NCI-H1436 treated with DMSO at 0.1 percent for 48 hours (cell line): ENCODE results near the gene ZBTB47.

Experiments used
- DNase-seq: peaks from one replicate; lab custom pipeline; 2025; lab: John Stamatoyannopoulos, UW

ZBTB47 gene

DNA sequence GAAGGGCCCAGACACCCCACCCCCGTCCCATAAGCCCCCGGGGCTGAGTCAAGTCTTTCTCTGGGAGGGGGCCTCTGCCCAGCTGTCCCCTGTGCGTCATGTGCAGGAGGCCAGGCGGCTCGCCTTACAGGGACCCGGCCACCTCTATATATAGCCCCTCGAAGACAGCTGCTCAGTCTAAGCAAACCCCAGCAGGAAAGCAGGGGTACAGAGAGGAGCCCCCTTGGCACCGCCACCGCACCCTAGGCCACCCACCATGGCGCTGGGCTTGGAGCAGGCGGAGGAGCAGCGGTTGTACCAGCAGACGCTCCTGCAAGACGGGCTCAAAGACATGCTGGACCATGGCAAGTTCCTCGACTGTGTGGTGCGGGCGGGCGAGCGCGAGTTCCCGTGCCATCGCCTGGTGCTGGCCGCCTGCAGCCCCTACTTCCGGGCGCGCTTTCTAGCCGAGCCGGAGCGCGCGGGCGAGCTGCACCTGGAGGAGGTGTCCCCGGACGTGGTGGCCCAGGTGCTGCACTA is 31.9 kb downstream of the ZBTB47 start, which contains the start of gene KLHL40:
TSS of gene KLHL40 (plus strand) at position 175 of the 519 bp plus-strand sequence. CDS start at position 257, 82 bp downstream.
- no peak for DNase-seq

DNA sequence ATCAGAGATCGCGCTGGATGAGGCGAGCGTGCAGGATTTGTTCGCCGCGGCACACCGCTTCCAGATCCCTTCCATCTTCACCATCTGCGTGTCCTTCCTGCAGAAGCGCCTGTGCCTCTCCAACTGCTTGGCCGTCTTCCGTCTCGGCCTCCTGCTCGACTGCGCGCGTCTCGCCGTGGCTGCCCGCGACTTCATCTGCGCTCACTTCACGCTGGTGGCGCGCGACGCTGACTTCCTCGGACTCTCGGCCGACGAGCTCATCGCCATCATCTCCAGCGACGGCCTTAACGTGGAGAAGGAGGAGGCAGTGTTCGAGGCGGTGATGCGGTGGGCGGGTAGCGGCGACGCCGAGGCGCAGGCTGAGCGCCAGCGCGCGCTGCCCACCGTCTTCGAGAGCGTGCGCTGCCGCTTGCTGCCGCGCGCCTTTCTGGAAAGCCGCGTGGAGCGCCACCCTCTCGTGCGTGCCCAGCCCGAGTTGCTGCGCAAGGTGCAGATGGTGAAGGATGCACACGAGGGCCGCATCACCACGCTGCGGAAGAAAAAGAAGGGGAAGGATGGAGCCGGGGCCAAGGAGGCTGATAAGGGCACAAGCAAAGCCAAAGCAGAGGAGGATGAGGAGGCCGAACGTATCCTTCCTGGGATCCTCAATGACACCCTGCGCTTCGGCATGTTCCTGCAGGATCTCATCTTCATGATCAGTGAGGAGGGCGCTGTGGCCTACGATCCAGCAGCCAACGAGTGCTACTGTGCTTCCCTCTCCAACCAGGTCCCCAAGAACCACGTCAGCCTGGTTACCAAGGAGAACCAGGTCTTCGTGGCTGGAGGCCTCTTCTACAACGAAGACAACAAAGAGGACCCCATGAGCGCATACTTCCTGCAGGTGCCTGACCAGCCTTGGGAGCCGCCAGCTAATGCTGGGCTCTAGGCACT is 32.7 kb downstream of the ZBTB47 start:
- DNase-seq, result no peak

DNA sequence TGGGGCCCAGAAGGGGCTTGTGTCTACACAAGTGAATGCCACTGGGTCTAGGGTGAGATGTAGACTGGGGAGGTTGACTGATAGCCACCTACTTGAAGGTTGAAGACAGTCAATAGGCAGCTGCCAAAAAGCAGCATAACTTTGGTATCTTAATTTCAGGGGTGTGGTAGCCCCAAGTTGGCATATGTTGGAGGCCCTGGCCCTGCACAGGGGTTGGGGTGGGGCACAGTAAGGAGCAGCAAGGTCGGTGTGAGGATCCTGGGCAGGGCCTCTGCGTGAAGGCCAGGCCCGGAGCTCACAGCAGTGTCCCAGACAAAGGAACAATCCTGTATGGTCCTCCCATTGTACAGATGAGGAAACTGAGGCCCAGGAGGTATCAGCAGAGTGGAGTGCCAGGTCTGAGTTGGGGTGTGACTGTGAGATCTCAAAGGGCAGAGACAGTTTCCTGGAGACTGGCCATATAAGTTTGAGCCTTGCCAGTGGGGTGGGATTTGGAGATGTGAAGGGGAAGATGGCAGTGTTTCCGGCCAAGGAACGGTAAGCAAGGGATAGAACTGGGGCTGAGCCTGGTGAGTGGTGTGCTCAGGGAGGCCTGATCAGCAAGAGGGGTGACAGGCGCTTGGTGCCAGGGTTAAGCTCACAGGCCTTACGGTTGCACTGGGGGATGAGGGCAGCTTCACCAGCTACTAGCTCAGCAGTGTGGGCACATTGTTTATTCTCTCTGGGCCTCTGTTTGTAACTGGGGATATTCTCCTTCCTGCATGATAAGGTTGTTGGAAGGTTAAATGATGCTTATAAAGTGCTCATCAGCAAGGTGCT is 33.5 kb downstream of the ZBTB47 start:
- DNase-seq, result no peak

DNA sequence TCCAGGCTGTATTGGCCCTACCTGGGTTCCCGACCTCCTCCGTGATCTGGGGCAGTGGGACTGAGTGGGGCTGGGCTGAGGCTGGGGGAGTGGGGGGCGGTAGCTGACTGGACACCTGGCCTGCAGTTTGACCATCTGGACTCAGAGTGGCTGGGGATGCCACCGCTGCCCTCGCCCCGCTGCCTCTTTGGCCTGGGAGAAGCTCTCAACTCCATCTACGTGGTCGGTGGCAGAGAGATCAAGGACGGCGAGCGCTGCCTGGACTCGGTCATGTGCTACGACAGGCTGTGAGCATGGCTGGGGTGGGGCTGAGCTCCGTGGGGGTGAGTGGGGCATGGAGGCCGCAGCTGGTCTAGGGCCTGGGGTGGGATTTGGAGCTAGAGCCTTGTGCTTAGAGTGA is 34.5 kb downstream of the ZBTB47 start:
- no peak for DNase-seq

DNA sequence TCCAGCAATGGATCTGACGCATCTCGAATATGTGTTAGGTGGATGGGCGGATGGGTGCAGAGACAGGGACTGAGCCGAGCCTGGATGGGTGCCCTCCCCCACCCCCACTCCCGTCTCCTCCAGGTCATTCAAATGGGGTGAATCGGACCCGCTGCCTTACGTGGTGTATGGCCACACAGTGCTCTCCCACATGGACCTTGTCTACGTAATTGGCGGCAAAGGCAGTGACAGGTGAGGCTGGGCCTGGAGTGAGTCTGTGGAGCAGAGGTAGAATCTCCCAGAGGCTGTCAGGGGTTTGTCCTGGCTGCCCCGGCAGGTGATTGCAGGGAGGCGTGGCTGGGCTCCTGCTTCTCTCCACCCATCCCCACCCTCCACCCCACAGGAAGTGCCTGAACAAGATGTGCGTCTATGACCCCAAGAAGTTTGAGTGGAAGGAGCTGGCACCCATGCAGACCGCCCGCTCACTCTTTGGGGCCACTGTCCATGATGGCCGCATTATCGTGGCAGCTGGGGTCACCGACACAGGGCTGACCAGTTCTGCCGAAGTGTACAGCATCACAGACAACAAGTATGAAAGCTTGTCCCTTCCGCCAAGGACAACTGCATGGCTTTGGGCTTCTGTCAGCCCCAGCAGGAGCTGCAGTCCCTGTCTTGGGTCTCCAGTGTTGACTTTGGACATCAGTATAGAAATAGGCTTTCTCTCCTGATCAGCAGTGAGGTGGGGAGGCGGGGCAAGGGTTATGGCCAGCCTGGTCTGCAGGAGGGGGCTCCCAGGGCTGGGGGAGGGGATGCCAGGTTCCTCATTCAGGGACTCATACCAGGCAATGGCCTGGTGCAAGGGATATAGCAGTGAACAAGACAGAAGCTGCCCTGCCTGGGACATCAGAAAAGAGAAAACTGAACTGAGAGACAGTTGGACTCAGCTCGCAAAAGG is 35.3 kb downstream of the ZBTB47 start:
- no peak for DNase-seq

DNA sequence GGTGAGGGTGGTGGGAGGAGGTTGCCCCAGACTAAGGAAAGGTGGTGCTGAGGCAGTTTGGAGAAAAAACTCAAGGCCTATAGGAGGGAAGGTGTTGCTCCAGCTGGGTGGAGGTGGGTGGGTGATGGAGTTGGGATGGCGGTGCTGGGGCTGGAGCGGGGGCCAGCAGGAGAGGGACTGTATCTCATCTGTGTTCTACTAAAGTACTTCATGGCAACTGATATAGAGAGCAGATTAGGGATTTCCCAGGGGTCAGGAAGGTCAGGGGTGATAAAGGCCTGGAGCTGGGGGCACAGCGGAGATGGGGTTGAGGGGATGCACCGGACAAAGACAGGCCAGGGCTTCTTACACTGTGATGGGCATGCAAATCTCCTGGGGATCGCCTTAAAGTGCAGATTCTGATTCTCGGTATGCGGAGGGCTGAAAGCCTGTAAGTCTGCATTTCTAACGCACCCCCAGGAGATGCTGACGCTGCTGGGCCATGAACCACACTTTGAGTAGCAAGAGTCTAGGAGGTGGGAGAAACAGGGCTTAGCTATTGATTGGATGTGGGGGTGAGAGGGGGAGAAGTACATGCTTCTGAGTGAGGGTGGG is 36.0 kb downstream of the ZBTB47 start:
- no peak for DNase-seq

DNA sequence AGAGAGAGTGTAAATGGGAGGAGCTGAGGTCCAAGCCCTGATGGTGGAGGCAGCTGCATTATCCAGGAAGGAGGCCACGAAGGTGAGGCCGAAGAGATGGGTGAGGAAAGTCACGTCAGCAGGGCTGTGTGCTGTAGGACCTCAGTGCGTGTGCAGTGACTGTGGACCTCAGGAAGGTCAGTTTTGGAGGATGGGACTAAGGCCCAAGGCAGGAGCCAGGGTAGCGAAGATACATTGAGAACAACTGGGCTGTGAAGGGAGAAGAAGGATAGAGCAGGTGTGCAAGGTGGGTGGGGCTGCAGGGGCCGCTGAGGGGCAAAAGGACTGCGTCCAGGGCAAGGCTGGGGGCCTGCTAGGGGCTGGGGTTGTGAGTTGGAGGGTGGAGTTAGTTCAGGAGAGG is 36.7 kb downstream of the ZBTB47 start:
- no peak for DNase-seq

DNA sequence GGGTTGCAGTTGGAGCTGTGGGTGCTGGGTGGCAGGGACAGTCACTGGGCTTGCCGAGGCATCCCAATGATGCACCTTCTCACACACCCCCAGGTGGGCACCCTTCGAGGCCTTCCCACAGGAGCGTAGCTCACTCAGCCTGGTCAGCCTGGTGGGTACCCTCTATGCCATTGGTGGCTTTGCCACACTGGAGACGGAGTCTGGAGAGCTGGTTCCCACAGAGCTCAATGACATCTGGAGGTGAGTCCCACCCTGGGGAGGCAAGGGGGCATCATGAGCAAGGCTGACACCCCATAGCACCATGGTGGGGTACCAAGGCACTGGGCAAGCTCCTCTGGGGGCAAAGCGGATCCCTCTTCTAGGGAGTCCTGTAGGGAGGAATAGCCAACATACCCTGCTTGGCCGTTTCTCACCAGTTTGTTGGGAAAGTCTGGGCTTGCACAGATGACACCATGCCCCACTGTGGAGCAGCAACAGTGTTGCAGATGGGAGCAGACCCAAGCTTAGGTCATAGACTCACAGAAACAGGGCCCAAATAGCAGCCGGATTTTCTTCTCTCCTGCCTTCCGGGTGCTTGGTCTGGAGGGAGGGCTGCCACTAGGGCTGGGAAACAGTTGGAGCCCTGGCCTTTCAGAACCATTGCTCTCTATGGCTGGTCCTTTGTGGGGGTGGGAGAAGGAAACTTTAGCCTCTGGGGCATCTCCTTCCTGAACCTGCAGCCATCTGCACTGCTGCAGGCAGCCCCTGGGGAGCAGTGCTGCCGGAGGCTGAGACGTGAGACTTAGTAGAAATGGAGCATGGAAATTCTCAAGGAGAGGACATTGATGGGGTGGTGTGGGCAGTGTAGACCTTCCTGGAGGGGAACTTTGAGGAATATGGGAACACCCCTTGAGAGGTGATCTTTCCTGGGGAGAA is 37.5 kb downstream of the ZBTB47 start:
- DNase-seq, result no peak

DNA sequence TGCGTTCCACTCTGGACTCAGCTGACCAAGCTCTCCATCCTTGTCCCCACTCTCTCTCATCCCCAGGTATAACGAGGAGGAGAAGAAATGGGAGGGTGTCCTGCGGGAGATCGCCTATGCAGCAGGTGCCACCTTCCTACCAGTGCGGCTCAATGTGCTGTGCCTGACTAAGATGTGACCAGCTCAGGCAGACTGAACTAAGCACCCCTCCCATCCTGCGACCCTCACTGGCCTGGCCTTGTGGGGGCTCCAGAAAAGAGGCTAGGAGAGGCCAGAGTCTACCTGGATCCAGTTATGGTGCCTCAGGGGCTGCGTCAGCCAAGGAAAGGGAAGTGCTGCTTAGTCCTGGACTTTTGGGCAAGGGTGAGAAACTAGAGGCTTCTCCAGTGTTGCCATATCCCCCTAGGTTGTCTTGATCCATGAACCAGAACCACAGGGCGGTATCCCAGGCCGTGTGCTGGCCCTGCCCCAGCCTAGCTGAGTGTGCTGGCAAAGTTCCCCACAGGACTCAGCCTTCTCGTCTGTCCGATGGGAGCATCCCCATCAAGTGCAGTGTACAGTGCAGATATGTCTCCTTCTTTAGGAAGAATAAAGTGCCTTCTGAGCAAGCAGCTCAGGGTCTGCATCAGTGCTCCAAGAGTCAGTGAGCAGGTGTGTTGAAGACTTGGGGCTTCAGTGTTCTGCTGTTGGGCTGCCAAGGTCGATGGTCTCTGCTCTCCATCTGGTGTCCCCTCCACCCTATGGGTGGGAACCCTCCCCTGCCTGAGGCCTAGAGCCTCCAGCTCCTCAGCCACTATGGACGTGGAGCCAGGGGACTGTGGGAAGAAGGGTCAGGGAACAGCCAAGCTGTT is 38.5 kb downstream of the ZBTB47 start:
- no peak for DNase-seq

DNA sequence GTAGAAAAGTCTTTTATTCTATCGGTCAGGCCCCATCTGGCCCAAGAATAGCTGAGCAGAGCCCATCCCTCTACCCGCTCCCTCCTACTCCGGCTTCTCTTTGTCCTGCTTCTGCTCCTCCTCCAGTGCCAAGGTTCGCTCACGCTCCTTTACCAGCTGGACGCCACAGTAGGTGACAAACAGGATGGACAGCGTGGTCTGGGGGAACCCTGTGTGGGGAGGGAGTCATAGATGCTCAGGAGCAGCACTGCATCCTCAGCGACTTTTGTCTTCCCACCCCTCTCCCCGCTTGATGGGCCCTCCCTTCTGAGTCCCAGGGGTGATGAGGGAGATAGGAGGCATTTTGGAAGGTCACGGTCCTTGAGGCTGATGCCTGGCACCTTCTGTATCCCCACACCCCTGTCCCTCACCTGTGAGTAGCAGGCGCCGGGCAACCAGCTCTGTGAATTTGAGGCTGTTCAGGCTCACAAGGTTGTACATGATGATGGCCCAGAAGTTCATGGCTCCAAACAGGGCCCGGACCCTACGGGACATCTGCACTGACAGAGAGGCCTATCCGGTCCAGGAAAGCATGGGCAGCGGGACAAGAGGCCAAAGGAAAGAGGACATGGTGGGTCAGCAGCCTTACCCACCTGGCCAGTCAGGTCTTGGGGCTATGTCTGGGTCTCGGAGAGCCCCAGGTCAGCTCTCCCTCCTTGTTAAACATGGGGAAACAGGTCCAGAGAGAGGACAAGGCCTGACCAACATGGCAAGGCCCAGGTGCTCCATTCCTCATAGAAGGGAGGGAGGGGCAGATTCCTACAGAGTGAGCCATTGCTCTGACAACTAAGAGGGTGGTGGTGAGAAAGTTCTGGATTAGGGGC is 39.4 kb downstream of the ZBTB47 start:
- no peak for DNase-seq

DNA sequence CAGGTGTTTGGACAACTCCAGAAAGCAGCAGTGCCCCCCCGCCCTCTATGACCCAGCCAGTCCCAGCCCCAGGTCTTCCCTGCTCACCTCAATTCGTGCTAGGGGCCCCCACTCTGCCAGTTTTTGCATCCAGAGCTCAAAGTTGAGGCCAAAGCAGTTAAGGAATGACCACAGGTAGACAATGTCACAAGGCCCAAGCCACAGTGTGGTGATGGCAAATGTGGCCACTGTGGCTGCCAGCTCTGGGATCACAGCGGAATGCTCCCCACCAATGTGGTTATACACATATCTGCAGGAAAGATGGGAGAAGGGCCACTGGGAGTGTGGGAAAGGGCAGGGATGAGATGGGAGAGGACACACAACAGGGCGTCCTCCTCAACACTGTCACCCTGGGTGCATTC is 40.0 kb downstream of the ZBTB47 start:
- no peak for DNase-seq

DNA sequence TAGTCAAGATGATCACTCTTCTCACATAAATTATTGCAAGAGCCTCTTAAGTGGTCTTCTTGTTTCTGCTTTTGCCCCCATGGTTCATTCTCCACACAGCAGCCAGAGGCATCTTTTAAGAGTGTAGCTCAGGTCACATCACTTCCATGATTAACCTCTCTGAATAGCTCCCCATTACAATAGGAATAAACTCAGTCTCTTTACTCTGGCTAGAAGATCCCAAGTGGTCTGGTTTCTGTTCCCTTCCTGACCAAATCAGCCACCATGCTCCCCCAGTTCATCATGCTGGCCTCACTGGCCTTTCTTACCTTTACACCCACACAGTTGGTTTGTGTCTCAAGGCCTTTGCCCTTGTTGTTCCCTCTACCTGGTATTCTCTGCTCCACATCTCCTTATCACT is 40.9 kb downstream of the ZBTB47 start:
- DNase-seq, result no peak

DNA sequence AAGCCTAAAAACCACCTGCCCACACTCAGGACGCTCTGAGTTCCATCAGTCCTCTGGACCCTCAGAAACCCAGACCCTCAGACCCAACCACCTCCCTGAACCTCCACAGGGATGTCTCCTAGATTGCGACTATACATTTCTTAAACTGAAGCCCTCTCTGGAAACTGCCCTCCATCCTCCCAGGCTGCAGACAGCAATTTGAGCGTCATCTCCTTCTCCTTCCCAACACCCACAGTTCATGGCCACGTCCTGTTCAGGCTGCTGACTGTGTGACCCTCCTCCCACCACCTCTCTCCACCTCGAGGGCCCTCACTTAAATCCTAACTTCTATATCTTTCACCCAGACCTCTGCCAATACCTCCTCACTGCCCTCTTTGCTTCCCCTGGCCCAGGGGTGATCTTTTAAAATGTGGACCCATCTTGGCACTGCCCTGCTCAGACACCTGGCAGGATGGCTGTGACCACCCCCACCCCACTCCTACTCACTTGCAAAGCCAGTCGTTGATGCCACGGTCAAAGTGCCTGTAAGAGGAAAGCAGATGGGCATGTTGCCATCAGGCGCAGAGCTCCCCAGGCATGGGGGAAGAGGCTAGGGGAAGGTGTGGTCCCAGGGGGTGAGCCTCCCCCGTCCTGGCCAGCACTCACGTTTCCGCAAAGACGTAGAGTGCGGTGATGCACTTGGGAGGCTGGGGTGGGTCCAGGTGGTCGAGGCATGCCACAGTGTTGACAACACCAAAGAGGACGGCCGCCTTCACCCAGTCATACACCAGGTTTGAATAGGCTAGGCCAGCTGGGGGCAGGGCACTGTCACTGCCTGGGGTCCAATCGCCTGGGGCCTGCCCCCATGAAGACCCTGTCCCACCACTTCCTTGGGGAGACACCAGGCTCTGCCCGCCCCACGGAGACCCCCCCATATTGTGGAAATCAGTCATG is 43.1 kb downstream of the ZBTB47 start:
- no peak for DNase-seq

DNA sequence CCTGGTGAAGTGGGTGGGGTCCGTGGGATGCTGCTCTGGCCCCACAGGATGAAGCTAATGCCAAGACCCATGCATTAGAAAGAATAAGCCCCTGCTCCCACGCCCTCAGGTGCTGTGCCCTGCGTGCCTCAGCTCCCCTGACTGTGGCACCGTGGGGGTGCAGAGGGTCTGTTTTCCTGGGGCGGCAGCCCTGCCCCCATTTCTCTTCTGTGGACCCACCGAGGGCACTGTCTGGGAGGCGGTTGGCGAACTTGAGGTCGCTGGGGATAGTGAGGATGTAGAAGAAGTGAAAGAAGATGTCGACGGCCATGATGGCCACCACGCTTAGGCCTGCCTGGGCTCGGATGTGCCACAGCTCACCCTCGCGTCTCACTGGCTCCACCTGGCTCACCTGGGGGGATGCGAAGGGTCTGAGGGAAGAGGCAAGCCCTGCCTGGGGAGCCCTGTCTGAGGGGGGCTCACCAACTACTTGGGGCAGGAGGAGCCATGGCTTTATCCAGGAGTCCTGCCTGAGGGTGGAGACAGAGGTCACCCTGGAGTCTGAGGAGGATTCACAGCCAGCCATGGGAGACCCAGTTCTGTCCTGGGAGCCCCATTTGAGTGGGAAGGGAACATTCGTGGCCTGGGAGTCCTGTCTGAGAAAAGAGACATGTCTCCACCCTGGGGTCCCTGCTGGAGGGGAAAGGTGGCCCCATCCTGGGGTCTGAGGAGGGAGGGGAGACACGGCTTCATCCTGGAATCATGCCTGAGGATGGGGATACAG is 44.0 kb downstream of the ZBTB47 start:
- no peak for DNase-seq

DNA sequence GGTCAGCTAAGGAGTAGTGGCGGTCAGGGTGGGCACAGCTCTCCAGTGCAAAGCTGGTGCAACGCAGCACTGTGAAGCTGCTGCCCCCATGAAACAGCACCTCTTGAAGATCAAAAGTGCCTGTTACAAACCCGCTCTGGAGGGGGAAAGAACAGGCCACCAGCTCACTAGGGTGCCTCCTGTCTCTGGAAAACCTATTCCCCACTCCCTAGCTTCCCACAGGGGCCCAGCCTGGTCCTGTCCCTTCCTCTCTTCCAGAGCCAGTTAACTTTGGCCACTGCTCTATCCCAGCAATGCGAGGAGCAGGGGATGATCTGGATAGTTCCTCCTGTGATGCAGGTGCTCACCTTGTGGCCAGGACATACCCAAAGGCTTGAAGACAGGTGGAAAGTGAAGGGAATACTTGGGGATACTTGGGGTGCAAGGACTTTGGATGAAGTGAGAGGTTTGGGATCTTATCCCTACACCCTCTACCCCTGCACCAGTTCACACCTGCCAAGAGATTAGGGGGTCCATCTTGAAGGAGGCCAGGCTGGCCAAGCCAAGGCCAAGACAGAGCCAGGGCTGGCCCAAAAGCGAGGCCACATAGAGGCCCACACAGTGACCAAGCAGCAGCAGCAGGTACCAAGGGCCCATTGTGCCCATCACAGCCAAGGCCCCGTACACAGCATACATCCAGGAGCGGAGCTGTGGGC is 44.9 kb downstream of the ZBTB47 start:
- no peak for DNase-seq

DNA sequence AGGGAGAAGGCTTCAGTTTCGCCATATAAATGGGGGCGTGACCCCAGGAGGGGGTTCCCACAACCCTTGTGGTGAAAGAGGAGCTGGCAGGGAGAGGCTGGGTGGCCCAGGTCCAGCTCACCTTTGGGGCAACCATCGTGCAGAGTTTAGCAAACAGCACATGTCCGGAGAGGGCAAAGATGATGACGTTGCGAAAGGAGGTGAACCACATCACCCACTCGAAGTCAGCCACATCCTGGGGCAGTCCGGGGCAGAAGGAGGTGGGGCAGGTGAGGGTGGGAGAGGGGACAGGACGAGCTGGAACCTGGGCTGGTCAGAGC is 45.4 kb downstream of the ZBTB47 start:
- no peak for DNase-seq
